Glutamatergic neuron (in vitro differentiated cells): ENCODE measurements around the gene ZYX. TPM values are rescaled to one million over a fixed set of nuclear protein-coding genes. Genes with fewer than 3 reads are reported as not detected.

Experiments
- DNase-seq: peaks from one replicate; pipeline ENCODE4 v3.0.0; 2022
- H3K27ac Mint-ChIP-seq: one replicate; pipeline ENCODE4 v1.8.0; 2020; ENCODE audit warnings: mild to moderate bottlenecking, mixed read lengths, inconsistent platforms; ENCODE audit not compliant: unreplicated experiment
- H3K27me3 Mint-ChIP-seq: one replicate; pipeline ENCODE4 v1.8.0; 2020; ENCODE audit warnings: mild to moderate bottlenecking, moderate library complexity, mixed read lengths, inconsistent platforms; ENCODE audit not compliant: unreplicated experiment
- H3K36me3 Mint-ChIP-seq: one replicate; pipeline ENCODE4 v1.8.0; 2020; ENCODE audit warnings: mild to moderate bottlenecking, mixed read lengths, inconsistent platforms; ENCODE audit not compliant: unreplicated experiment
- H3K4me1 Mint-ChIP-seq: one replicate; pipeline ENCODE4 v1.8.0; 2020; ENCODE audit warnings: mild to moderate bottlenecking, low read depth, mixed read lengths, inconsistent platforms; ENCODE audit not compliant: unreplicated experiment
- H3K4me3 Mint-ChIP-seq: one replicate; pipeline ENCODE4 v1.8.0; 2020; ENCODE audit warnings: mild to moderate bottlenecking, mixed read lengths, inconsistent platforms; ENCODE audit not compliant: unreplicated experiment
- H3K9me3 Mint-ChIP-seq: one replicate; pipeline ENCODE4 v1.8.0; 2020; ENCODE audit warnings: mild to moderate bottlenecking, moderate library complexity, mixed read lengths, inconsistent platforms; ENCODE audit not compliant: unreplicated experiment
- CTCF ChIP-seq: fragments of 200-600 bp; sonication (generic); IDR thresholded peaks from one replicate; pipeline ENCODE4 v1.5.0; 2021; ENCODE audit not compliant: partially characterized antibody, unreplicated experiment
- total RNA-seq: library from RNA; stranded (reverse); fragmentation: NEBNext Ultra II Directional; extraction: Animal tissue kit (Norgen Biotek cat#: 25700); gene quantifications from one replicate; pipeline ENCODE4 v1.2.1, GENCODE V29; 2021; ENCODE audit not compliant: unreplicated experiment

ZYX gene
- total RNA-seq, 1 donor from 2014 or later = 163 TPM

- Mint-ChIP-seq H3K9me3 (peaks cover 6% of the 10 kb centered on the region), H3K27me3 (peaks cover 6% of the 10 kb centered on the region), H3K4me3 (no peak overlapping the region), H3K27ac (no peak overlapping the region), H3K36me3 (no peaks in the 10 kb centered on the region), H3K4me1 (peaks cover 4% of the 10 kb centered on the region)
- no peak for DNase-seq
- no peak for TF ChIP-seq CTCF
Observed at GRCh38 chr7:143368387-143368786, 12.8 kb upstream of the ZYX start.

GRCh38 chr7:143369678-143370651, 11.2 kb upstream of the ZYX start:
- TF ChIP-seq CTCF = no peak
- Mint-ChIP-seq H3K4me1 (peaks cover 15% of the 10 kb centered on the region), H3K27me3 (peaks cover 5% of the 10 kb centered on the region), H3K36me3 (no peaks in the 10 kb centered on the region), H3K9me3 (peaks cover 5% of the 10 kb centered on the region), H3K4me3 (peak overlapping the region; percentile 0), H3K27ac (no peak overlapping the region)
- DNase-seq = no peak

- Mint-ChIP-seq H3K27ac (no peak overlapping the region), H3K4me3 (no peak overlapping the region), H3K27me3 (peaks cover 4% of the 10 kb centered on the region), H3K4me1 (peaks cover 23% of the 10 kb centered on the region), H3K36me3 (no peaks in the 10 kb centered on the region), H3K9me3 (peaks cover 8% of the 10 kb centered on the region)
- TF ChIP-seq CTCF = no peak
- no peak for DNase-seq
Observed at GRCh38 chr7:143372070-143372469, 9.1 kb upstream of the ZYX start.

GRCh38 chr7:143373255-143373794, 7.8 kb upstream of the ZYX start:
- Mint-ChIP-seq H3K9me3 (peaks cover 8% of the 10 kb centered on the region), H3K27me3 (peaks cover 2% of the 10 kb centered on the region), H3K4me1 (peaks cover 23% of the 10 kb centered on the region), H3K36me3 (no peaks in the 10 kb centered on the region), H3K27ac (no peak overlapping the region), H3K4me3 (no peak overlapping the region)
- DNase-seq = no peak
- TF ChIP-seq CTCF = no peak

GRCh38 chr7:143374561-143374960, 6.6 kb upstream of the ZYX start:
- peaks cover 4% of the 10 kb centered on the region for H3K27me3 Mint-ChIP-seq
- no peak for DNase-seq
- peaks cover 8% of the 10 kb centered on the region for H3K9me3 Mint-ChIP-seq
- peaks cover 31% of the 10 kb centered on the region for H3K4me1 Mint-ChIP-seq
- H3K36me3 Mint-ChIP-seq = no peaks in the 10 kb centered on the region
- peak overlapping the region; percentile 23 for H3K4me3 Mint-ChIP-seq
- no peak for TF ChIP-seq CTCF
- H3K27ac Mint-ChIP-seq = no peak overlapping the region
